ENCODE results near the gene KCTD1.

KCTD1 gene

DNA sequence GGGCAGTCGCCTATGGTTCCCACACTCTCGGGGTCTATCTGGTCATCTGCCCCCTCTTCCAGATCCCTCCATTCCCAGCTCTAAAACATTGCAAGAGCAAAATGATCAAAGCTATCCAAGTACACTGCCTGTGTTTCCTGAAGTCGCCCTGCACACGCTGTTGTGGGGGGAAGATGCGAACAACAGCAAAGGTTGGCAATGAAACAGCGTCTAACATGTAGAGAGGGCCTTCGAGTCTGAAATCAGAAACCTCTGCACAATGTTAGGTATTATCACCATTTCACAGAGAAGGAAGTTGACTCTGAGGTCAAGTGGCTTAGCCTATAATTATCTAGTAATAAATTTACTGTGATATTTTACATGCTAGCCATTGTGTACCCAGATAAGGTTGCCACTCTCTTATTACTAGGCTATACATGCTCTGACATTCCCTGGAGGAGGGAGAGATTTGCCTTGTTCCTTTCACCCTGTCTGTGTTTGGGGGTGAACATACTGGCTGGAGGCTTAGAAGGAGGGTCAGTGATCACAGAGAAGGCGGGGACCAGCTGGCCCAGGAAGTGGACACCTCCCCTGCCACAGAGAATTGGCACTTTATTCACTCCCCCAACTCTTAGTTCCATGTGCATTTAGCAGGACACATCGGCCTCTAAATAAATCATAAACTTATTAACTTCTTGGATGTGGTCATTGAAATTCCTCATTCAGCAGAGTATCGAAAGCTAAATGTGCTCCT lies 36.8 kb downstream of the KCTD1 start:
- H3K9me3 Mint-ChIP-seq, result no peaks in the 10 kb centered on the region
- no peaks in the 10 kb centered on the region for H3K27me3 Mint-ChIP-seq (ENCODE audit: low read depth)
- H3K4me1 Mint-ChIP-seq, result peaks cover 42% of the 10 kb centered on the region
- peaks cover 4% of the 10 kb centered on the region for H3K36me3 Mint-ChIP-seq (ENCODE audit: low read depth)
- TF ChIP-seq, protein P1, sequence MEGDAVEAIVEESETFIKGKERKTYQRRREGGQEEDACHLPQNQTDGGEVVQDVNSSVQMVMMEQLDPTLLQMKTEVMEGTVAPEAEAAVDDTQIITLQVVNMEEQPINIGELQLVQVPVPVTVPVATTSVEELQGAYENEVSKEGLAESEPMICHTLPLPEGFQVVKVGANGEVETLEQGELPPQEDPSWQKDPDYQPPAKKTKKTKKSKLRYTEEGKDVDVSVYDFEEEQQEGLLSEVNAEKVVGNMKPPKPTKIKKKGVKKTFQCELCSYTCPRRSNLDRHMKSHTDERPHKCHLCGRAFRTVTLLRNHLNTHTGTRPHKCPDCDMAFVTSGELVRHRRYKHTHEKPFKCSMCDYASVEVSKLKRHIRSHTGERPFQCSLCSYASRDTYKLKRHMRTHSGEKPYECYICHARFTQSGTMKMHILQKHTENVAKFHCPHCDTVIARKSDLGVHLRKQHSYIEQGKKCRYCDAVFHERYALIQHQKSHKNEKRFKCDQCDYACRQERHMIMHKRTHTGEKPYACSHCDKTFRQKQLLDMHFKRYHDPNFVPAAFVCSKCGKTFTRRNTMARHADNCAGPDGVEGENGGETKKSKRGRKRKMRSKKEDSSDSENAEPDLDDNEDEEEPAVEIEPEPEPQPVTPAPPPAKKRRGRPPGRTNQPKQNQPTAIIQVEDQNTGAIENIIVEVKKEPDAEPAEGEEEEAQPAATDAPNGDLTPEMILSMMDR (IDR thresholded peaks at IDR 0.05; ENCODE audit: unreplicated experiment in 3 of 3), result no peak
- H3K4me3 Mint-ChIP-seq, result no peak overlapping the region
- peak overlapping the region; percentile 73 to 89 (median 81) for H3K27ac Mint-ChIP-seq

DNA sequence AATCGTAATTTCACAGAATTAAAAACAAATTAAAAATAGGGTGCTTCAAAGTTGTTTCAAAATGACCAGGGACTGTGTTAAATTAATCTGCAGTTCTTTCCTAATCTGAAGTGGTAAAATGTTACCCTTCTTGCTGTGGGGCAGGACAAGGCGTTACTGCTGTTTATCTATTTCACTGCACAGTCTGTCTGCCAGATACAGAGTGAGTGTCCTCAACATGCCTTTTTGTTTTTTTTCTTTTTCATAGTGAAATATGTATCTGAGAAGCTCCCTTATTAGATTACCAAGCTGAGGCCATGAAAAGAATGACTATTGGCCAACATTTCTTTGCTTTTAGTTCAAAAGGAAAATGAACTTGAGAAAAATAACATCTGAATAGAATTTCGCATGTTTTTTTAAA lies 38.0 kb downstream of the KCTD1 start:
- no peaks in the 10 kb centered on the region for H3K9me3 Mint-ChIP-seq
- H3K4me1 Mint-ChIP-seq, result peaks cover 33% of the 10 kb centered on the region
- H3K36me3 Mint-ChIP-seq (ENCODE audit: low read depth), result peaks cover 9% of the 10 kb centered on the region
- peak overlapping the region in 1 of 3 experiments; percentile 36 for H3K27ac Mint-ChIP-seq
- no peak overlapping the region for H3K4me3 Mint-ChIP-seq
- no peaks in the 10 kb centered on the region for H3K27me3 Mint-ChIP-seq (ENCODE audit: low read depth)
- TF ChIP-seq, protein P1 (IDR thresholded peaks at IDR 0.05; ENCODE audit: unreplicated experiment in 3 of 3), result no peak

DNA sequence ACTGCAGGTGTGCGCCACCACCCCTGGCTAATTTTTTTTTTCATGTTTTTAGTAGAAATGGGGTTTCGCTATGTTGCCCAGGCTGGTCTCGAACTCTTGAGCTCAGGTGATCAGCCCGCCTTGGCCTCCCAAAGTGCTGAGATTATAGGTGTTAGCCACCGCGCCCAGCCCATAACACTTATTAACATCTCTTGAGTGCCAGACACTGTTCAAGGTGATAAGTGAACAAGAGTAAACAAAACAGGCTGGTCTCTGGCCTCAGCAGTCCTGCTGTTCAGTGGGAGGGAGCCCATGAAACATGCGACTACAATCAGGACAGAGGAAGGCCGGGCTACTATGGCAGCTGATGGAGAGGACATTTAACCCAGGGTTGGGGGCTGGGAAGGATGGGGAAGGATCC lies 42.3 kb downstream of the KCTD1 start:
- TF ChIP-seq, protein P1 (IDR thresholded peaks at IDR 0.05; ENCODE audit: unreplicated experiment in 3 of 3), result no peak
- no peaks in the 10 kb centered on the region for H3K27me3 Mint-ChIP-seq (ENCODE audit: low read depth)
- H3K27ac Mint-ChIP-seq, result no peak overlapping the region

DNA sequence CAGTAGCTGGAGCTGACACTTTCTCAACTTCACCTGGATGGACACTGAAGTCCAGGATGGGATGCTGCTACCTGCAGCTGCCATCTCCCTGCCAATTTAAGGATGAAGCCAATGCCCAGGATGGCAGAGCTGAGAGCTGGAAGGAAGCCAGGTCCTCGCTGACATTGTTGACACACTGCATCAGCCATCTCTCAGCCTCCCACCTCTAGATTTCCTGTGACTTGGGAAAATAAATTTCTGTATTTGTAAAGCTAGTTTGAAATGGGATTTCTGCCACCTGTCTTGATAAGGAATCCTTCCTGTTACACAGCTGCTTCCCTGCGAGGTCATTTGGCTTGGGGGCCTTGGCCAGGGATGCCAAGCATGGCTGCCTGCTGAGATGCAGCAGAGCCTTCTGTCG lies 43.5 kb downstream of the KCTD1 start:
- Mint-ChIP-seq H3K36me3 (ENCODE audit: low read depth) (peaks cover 24% of the 10 kb centered on the region), H3K4me3 (no peak overlapping the region), H3K9me3 (no peaks in the 10 kb centered on the region), H3K27ac (peak overlapping the region in 1 of 3 experiments; percentile 54), H3K27me3 (ENCODE audit: low read depth) (no peaks in the 10 kb centered on the region), H3K4me1 (peaks cover 18% of the 10 kb centered on the region)
- TF ChIP-seq, protein P1 (IDR thresholded peaks at IDR 0.05; ENCODE audit: unreplicated experiment in 3 of 3), result no peak

More for the DNA sequence above, 42.3 kb downstream of the KCTD1 start:
- no peaks in the 10 kb centered on the region for H3K9me3 Mint-ChIP-seq
- H3K4me3 Mint-ChIP-seq, result no peak overlapping the region
- H3K36me3 Mint-ChIP-seq (ENCODE audit: low read depth), result peaks cover 14% of the 10 kb centered on the region
- peaks cover 26% of the 10 kb centered on the region for H3K4me1 Mint-ChIP-seq

DNA sequence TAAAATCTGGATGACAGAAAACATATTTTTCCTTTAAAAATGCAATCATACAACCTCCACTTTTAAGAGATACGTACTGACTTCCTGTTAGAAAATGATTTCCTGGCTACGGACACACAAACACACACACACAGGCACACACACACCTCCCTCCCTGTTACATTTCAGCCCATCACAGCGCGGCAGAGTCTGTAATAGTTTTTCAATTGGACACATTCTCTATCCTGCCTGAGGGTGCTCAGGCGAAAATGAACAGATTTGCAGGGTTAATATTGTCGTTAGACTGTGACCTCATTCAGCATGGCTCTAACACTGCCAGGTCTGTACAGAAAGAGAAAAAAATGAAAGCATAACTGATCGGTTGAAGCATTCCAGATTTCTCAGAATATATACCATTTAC lies 45.0 kb downstream of the KCTD1 start:
- no peaks in the 10 kb centered on the region for H3K9me3 Mint-ChIP-seq
- peaks cover 39% of the 10 kb centered on the region for H3K36me3 Mint-ChIP-seq (ENCODE audit: low read depth)
- peak overlapping the region; percentile 71 to 87 (median 73) for H3K27ac Mint-ChIP-seq
- TF ChIP-seq, protein P1 (IDR thresholded peaks at IDR 0.05; ENCODE audit: unreplicated experiment in 3 of 3), result no peak
- H3K4me3 Mint-ChIP-seq, result peak overlapping the region in 1 of 3 experiments; percentile 11
- H3K4me1 Mint-ChIP-seq, result peaks cover 12% of the 10 kb centered on the region
- H3K27me3 Mint-ChIP-seq (ENCODE audit: low read depth), result no peaks in the 10 kb centered on the region

DNA sequence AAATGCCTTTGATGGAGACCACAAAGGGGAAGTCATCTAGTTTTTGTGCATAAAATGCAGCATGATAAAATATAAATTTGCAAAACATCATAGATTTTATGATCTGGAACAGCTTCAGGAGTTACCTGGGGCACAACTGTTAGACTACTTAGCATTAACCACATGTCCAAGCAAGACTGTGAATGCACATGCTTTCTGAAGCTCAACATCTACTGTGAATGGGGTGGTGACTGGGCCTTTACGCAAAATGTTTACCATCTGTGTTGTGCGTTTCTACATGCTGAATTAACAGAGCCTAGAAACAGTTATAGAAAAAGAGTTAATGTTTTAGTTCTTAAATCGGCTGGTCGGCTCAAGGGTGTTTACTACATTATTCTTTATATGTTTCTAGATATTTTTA lies 45.5 kb downstream of the KCTD1 start:
- TF ChIP-seq, protein P1 (IDR thresholded peaks at IDR 0.05; ENCODE audit: unreplicated experiment in 3 of 3), result no peak
- H3K9me3 Mint-ChIP-seq, result no peaks in the 10 kb centered on the region
- H3K27me3 Mint-ChIP-seq (ENCODE audit: low read depth), result no peaks in the 10 kb centered on the region
- H3K4me1 Mint-ChIP-seq, result peaks cover 13% of the 10 kb centered on the region
- peaks cover 45% of the 10 kb centered on the region for H3K36me3 Mint-ChIP-seq (ENCODE audit: low read depth)
- H3K4me3 Mint-ChIP-seq, result no peak overlapping the region
- H3K27ac Mint-ChIP-seq, result peak overlapping the region; percentile 71 to 87 (median 73)

Data from nephron (organoid).